OCI-LY1 (cell line): Measurements from ENCODE around the gene KRTAP10-2.

Experiments used
- H2AFZ ChIP-seq: fragments of 200-600 bp; sonication (generic), shearing (Covaris generic); 2 replicates; pipeline ENCODE4 v1.6.0; 2014; ENCODE audit warnings: antibody characterized with exemption, mild to moderate bottlenecking, low read length
- H3F3A ChIP-seq: fragments of 200-600 bp; sonication (generic), shearing (Covaris generic); 2 replicates; pipeline ENCODE4 v1.6.0; 2014; ENCODE audit warnings: mild to moderate bottlenecking, antibody characterized with exemption, low read length, moderate library complexity; ENCODE audit not compliant: insufficient read depth
- H3K27ac ChIP-seq: fragments of 200-600 bp; sonication (generic); 2 replicates; pipeline ENCODE4 v1.5.1; 2014; ENCODE audit warnings: low read length, mixed run types, mild to moderate bottlenecking, low read depth; ENCODE audit not compliant: poor library complexity, severe bottlenecking
- H3K27me3 ChIP-seq: fragments of 200-600 bp; sonication (generic); 2 replicates; pipeline ENCODE4 v1.6.0; 2014; ENCODE audit warnings: antibody characterized with exemption, mild to moderate bottlenecking, low read length, moderate library complexity; ENCODE audit not compliant: insufficient read depth
- H3K36me3 ChIP-seq: fragments of 200-600 bp; sonication (generic); 2 replicates; pipeline ENCODE4 v1.6.1; 2014; ENCODE audit warnings: mild to moderate bottlenecking, antibody characterized with exemption, low read length, moderate library complexity, mixed read lengths; ENCODE audit not compliant: insufficient read depth
- H3K4me1 ChIP-seq: fragments of 200-600 bp; sonication (generic); 2 replicates; pipeline ENCODE4 v1.5.1; 2014; ENCODE audit warnings: mild to moderate bottlenecking, low read length, moderate library complexity; ENCODE audit not compliant: insufficient read depth, severe bottlenecking
- H3K4me2 ChIP-seq: fragments of 200-600 bp; sonication (generic), shearing (Covaris generic); 2 replicates; pipeline ENCODE4 v1.6.1; 2014; ENCODE audit warnings: low read length
- H3K4me3 ChIP-seq: fragments of 200-600 bp; sonication (generic); 2 replicates; pipeline ENCODE4 v1.5.1; 2014; ENCODE audit warnings: low read length, low read depth, mild to moderate bottlenecking, mixed read lengths; ENCODE audit not compliant: poor library complexity, severe bottlenecking
- H3K79me2 ChIP-seq: fragments of 200-600 bp; shearing (Covaris generic); 2 replicates; pipeline ENCODE4 v1.6.1; 2016; ENCODE audit warnings: mixed run types, low read length, mixed read lengths; ENCODE audit not compliant: insufficient read depth
- H3K9ac ChIP-seq: fragments of 200-600 bp; sonication (generic), shearing (Covaris generic); 2 replicates; pipeline ENCODE4 v1.6.1; 2014; ENCODE audit warnings: mild to moderate bottlenecking, low read length, mixed read lengths
- H3K9me2 ChIP-seq: fragments of 200-600 bp; sonication (generic), shearing (Covaris generic); 2 replicates; pipeline ENCODE4 v1.6.1; 2014; ENCODE audit warnings: low read depth, mild to moderate bottlenecking, low read length, mixed read lengths
- H3K9me3 ChIP-seq: fragments of 200-600 bp; shearing (Covaris generic); 2 replicates; pipeline ENCODE4 v1.6.1; 2014; ENCODE audit warnings: low read length, mixed read lengths
- H4K20me1 ChIP-seq: fragments of 200-600 bp; sonication (generic), shearing (Covaris generic); 2 replicates; pipeline ENCODE4 v1.6.0; 2016; ENCODE audit warnings: mild to moderate bottlenecking, low read length; ENCODE audit not compliant: insufficient read depth
- CTCF ChIP-seq: fragments of 200-600 bp; sonication (generic), shearing (Covaris generic); IDR thresholded peaks from 2 replicates; pipeline ENCODE4 v1.5.1; 2017; ENCODE audit warnings: mild to moderate bottlenecking, antibody characterized with exemption, low read length, moderate library complexity, mixed read lengths
- EZH2 ChIP-seq: fragments of 200-600 bp; sonication (generic), shearing (Covaris generic); IDR thresholded peaks from 2 replicates; pipeline ENCODE4 v1.8.0; 2017; ENCODE audit warnings: borderline replicate concordance, mixed run types, mild to moderate bottlenecking, antibody characterized with exemption, low read length, moderate library complexity, mixed read lengths

Gene KRTAP10-2

GRCh38 chr21:44579833-44580144, 28.5 kb upstream of the KRTAP10-2 start:
- H4K20me1 ChIP-seq: no peaks in the 10 kb centered on the region
- H3K4me3 ChIP-seq: no peak overlapping the region
- H2AFZ ChIP-seq: no peak overlapping the region
- H3K36me3 ChIP-seq: no peaks in the 10 kb centered on the region; the same call in 1 of the 2 replicates
- H3K4me2 ChIP-seq: no peak overlapping the region
- H3K9me3 ChIP-seq: peaks cover 4% of the 10 kb centered on the region; the same call in 1 of the 2 replicates
- no peaks in the 10 kb centered on the region for H3K9me2 ChIP-seq
- TF ChIP-seq EZH2: no peak
- TF ChIP-seq CTCF: no peak
- no peaks in the 10 kb centered on the region for H3K4me1 ChIP-seq
- H3F3A ChIP-seq: no peaks in the 10 kb centered on the region
- H3K27me3 ChIP-seq: no peaks in the 10 kb centered on the region; the same call in 1 of the 2 replicates
- no peak overlapping the region for H3K9ac ChIP-seq
- no peaks in the 10 kb centered on the region for H3K79me2 ChIP-seq
- no peak overlapping the region for H3K27ac ChIP-seq

GRCh38 chr21:44579056-44579832, 27.9 kb upstream of the KRTAP10-2 start:
- no peak overlapping the region for H3K4me3 ChIP-seq
- no peaks in the 10 kb centered on the region for H3K9me2 ChIP-seq
- TF ChIP-seq CTCF: no peak
- TF ChIP-seq EZH2: no peak
- no peak overlapping the region for H3K4me2 ChIP-seq
- H3K27me3 ChIP-seq: no peaks in the 10 kb centered on the region; the same call in 1 of the 2 replicates
- H4K20me1 ChIP-seq: no peaks in the 10 kb centered on the region
- peaks cover 4% of the 10 kb centered on the region; the same call in 1 of the 2 replicates for H3K9me3 ChIP-seq
- H3F3A ChIP-seq: no peaks in the 10 kb centered on the region
- H3K79me2 ChIP-seq: no peaks in the 10 kb centered on the region
- no peak overlapping the region for H3K27ac ChIP-seq
- H3K4me1 ChIP-seq: no peaks in the 10 kb centered on the region
- no peak overlapping the region for H3K9ac ChIP-seq
- no peaks in the 10 kb centered on the region; the same call in 1 of the 2 replicates for H3K36me3 ChIP-seq
- H2AFZ ChIP-seq: no peak overlapping the region

- Histone ChIP-seq H3K4me2 (no peak overlapping the region), H3F3A (no peaks in the 10 kb centered on the region), H3K9me2 (no peaks in the 10 kb centered on the region), H3K79me2 (no peaks in the 10 kb centered on the region), H2AFZ (no peak overlapping the region), H3K4me1 (no peaks in the 10 kb centered on the region), H3K9ac (no peak overlapping the region), H3K4me3 (no peak overlapping the region), H3K9me3 (peaks cover 4% of the 10 kb centered on the region; the same call in 1 of the 2 replicates), H4K20me1 (no peaks in the 10 kb centered on the region), H3K27me3 (no peaks in the 10 kb centered on the region; the same call in 1 of the 2 replicates), H3K36me3 (no peaks in the 10 kb centered on the region; the same call in 1 of the 2 replicates), H3K27ac (no peak overlapping the region)
- TF ChIP-seq CTCF (no peak), EZH2 (no peak)
Observed at GRCh38 chr21:44578371-44579055, 27.2 kb upstream of the KRTAP10-2 start.
